Stimulated activated CD8-positive, alpha-beta memory T cell treated with anti-CD3 and anti-CD28 coated beads, Interleukin-2, amount 100 ng/mL, for 1 hour (primary cell): ENCODE data around the gene IFT88.

Experiments used
- DNase-seq, 2 donors: peaks; one replicate each; pipeline ENCODE4 v3.0.0-alpha.2; 2020; ENCODE audit warnings: low read depth in 2 of 2

IFT88 gene

DNA sequence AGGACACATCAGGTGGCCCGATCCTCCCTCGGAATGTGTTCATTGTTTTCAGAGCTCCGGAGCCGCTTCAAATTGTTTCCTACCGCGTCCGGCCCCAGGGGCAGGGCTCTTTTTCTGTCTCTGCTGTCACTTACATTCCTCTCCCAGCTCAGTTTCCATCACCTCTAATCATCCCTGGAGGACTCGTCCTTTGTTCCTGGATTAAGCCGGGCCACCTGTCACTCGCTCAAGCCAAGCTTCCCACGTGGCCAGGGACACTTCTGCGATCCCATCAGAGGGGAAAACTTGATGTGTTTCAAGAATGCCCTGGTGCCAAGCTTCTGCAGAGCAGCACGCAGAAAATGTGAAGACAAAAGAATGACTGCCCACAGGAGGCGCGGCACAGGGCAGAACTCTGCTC, 150.0 kb downstream of the IFT88 start:
- DNase-seq: no peak

DNA sequence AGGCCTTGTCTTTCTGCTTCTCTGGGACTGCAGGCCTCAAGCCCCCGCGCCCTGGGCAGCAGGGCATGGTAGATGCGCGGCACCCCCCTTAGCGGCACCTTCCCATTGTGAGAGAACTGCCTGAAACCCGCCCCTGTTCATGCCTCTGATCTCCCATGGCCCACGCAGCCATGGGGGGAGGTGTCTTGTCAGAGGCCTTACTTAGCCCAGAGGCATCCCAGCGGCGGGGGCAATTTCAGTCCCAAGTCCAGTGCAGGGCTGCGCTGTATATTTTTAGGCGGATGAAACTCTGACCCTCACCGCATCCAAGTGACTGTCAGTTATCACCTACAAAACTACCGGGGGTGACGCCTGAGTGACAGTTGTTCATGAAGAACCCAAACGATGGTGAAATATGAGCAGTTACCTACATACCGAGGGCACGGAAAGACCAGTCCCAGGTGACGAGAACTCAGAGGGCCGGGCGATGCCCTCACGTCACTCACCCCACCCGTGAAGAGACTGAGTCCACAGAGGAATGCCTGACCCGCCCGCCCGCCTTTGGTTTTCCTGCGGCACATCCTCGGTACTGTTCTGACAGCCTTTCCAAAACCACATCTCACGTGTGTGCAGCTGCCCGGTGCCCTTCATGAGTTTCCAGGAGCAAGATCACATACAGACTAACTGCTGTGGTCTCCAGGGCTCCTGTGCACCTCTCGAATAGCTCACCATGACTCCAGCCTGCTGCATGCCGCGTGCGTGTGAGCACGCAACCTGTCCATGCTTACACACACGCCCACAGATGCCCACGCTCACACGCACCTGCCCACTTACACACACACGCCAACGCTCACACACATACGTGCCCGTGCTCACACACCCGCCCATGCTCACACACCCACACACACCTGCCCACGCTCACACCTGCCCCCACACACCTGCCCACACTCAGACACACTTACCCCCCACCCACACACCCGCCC, 150.9 kb downstream of the IFT88 start:
- no peak for DNase-seq

DNA sequence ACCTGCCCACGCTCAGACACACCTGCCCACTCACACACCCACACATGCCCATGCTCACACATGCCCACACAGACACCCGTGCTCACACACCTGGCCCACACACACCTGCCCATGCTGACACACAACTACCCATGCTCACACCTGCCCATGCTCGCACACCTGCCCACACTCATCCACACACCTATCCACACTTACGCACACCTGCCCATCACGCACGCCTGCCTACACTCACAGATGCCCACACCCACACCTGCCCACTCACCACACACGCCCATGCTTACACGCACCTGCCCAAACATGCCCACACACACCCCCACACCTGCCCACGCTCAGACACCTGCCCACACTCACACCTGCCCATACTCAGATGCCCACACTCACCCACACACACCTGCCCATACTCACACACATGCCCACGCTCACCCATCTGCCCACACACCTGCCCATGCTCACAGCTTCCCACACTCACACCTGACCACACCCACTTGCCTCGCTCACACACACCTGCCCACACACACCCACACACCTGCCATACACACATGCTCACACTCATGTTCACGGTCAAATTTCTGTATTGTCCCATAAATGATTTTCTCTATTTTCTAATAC, 152.1 kb downstream of the IFT88 start:
- DNase-seq: no peak

DNA sequence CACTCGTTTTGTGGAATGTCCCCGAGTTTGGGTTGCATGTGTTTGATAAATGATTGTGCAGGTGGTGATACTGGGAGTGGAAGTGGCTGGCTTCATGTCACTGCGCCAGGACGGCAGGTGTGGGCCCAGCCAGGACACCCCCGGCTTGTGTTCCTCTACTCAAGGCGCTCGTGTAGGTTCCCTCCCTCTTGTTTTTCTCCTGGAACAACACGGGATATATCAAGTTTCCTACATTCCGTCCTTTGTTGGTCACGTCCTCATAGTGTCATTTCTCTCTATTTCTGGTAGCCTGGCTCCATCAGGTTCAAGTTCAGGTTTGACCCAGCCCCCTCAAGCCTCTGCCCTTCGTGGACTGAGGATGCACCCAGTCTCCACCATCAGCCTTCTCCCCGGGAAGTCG, 152.8 kb downstream of the IFT88 start:
- no peak for DNase-seq

DNA sequence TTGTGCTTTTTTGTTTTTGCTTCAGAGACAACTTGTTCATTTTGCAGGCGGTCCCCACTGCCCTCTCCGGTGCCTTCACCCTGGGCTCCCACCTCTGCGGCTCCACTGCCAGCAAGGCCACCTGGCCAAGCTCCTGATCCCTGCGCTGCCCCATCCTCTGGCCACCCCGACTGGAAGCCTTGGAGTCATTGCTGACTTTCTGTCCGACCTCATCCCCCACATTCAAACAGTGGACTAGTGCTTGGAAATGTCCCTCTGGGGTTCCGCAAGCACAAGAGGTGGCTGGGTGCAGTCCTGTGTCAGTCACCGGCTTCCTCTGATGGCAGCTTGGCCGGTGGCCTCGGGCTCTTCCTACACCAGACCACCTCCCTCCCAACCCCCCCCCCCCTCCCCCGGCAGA, 153.5 kb downstream of the IFT88 start:
- no peak for DNase-seq

DNA sequence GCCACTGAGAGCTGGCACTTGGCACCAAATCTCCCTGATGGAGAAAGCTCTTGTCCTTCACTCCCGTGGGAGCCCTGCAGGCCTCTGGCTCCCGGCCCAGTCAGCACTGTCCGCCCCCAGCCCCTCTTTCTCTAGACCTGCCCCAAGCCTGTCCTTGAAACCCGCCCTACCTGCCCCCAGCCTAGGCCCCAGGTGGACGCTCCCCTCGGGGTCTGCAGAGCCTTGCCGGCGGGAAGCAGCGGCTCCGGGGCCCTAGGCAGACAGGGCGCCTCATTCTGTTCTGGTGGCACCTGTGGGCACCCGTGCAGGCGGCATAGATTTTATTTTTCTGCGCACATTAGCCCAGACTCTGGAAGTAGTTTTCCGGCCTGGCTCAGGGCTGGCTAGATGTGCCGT, 154.1 kb downstream of the IFT88 start:
- no peak for DNase-seq

DNA sequence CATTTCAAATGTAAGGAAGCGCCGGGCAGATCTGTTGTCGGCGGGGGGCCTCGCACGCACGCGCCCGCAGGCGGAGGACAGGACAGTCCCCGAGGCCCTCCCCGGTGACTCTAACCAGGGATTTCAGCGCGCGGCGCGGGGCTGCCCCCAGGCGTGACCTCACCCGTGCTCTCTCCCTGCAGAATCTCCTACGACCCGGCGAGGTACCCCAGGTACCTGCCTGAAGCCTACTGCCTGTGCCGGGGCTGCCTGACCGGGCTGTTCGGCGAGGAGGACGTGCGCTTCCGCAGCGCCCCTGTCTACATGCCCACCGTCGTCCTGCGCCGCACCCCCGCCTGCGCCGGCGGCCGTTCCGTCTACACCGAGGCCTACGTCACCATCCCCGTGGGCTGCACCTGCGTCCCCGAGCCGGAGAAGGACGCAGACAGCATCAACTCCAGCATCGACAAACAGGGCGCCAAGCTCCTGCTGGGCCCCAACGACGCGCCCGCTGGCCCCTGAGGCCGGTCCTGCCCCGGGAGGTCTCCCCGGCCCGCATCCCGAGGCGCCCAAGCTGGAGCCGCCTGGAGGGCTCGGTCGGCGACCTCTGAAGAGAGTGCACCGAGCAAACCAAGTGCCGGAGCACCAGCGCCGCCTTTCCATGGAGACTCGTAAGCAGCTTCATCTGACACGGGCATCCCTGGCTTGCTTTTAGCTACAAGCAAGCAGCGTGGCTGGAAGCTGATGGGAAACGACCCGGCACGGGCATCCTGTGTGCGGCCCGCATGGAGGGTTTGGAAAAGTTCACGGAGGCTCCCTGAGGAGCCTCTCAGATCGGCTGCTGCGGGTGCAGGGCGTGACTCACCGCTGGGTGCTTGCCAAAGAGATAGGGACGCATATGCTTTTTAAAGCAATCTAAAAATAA, 154.7 kb downstream of the IFT88 start:
- no peak for DNase-seq

DNA sequence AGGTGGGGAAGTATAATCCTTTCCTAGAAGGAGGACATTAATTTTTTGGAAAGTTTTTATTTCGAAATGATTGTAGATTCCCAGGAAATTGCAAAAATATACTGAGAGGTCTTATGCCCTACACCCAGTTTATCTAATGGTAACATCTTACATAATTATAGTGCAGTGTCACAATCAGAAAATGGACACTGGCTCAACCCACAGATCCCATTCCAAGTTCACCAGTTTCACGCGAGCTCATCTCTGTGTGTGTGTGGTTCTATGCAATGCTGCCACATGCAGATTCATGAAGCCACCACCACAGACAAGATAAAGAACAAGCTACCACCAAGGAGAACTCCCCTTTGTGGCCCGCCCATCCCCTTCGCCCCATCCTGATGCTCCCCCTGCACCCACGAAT, 160.9 kb downstream of the IFT88 start:
- DNase-seq: no peak

DNA sequence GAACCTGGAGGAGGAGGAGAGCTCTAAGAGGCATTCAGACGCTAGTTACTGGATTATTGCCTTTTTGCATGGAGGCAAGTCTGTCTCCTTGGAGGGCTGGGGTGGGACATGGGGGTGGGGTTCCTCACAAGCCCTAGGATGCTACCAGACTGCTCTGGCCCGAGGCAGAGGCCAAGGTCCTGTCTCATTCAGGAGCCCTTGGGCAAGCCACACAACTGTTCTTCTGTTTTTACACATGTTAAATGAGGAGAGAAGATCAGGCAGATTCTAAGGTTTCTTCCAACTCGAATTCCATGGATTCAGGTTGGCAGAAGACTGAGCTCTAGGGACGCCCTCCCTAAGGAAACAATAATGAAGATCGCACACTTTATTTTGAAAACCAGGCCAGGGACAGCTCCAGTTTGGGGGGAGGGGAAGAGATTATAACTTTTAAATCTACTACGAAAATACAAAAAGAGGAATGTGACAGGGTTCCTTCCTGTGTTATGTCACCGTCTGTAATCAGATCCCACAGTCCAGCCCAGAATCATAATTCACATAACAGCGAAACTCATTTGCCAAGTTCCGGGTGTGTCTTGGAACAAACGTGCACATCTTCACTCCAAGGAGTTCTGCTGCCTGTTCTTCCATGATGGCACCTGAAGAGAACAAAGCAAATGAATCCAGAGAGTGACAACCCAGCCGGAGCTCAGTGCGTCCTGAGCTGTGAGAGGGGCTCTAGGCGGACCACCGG, 161.8 kb downstream of the IFT88 start:
- DNase-seq: no peak

DNA sequence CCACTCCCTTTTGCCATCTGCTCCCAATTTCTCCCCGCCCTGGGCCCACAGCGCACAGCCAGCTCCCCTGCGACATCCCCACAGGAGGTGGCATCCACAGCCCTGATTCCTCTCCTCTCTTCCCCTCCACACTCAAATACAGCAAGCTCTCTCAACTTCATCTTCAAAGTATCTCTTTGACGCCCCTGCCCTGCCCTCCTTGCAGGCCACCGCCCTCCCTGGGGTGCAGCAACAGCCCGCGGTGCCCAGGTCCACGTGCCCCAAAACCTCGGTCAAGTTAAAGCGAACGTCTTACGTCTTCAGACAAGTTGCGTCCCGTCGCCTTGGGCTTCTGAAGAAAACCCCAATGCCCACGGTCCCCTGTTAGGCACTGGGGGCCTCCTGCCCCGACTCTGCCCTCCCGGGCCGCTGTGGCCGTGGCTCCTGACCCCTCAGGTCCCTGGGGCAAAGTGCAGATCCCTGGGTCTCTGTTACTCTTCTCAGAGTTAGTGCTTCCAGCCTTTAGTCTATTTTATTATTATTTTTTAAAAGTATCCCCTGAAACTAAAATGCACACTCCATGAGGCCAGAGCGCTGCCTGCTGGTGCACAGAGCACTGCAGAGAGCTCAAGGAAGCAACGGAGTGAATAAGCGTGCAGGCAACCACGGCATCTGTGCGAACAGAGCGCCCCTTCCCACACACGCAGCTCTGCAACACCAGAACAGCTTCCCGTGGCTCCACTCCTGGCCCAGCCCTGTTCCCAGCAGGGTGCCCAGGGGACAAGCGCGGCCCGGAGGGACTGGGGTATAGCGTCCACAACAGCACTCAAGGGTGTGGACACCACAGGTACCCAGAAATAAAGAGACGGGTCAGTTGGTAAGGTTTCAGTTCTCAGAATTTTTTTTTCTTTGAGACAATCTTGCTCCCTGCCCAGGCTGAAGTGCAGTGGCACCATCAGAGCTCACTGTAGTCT, 163.0 kb downstream of the IFT88 start:
- no peak for DNase-seq

DNA sequence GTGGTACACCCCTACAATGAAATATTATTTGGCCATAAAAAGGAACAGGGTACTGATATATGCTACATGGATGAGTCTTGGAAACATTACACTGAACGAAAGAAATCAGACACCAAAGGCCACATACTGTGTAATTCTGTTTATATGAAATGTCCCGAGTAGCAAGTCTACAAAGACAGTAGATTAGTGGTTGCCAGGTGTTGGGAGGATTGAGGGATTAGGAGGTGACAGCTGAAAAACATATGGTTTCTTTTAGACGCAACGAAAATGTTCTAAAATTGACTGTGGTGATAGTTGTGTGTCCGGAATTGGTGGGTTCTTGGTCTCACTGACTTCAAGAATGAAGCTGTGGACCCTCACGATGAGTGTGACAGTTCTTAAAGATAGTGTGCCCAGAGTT, 171.7 kb downstream of the IFT88 start:
- DNase-seq: no peak

DNA sequence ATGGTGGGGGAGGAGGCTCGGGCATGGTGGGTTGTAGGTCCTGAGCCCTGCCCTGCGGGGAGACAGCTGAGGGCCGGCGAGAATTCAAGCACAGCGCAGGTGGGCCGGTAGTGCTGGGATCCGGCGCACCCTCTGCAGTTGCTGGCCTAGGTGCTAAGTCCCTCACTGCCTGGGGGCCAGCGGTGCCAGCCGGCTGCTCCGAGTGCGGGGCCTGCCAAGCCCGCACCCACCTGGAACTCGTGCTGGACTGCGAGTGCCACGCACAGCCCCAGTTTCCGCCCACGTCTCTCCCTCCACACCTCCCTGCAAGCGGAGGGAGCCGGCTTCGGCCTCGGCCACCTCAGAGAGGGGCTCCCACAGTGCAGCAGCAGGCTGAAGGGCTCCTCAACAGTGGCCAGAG, 173.1 kb downstream of the IFT88 start:
- no peak for DNase-seq
